Neural progenitor cell (in vitro differentiated cells): Measurements from ENCODE around the gene DCAF4L1. TPM values are rescaled to one million over a fixed set of nuclear protein-coding genes. Genes with fewer than 3 reads are reported as not detected.

Experiments used
- DNase-seq: peaks from one replicate; pipeline ENCODE4 v3.0.0-alpha.2; 2016; ENCODE audit warnings: low spot score
- H2AFZ ChIP-seq: fragments of 200-600 bp; sonication (generic); replicated peaks from 2 replicates; pipeline ENCODE4 v1.6.1; 2016; ENCODE audit warnings: antibody characterized with exemption
- H3F3A ChIP-seq: fragments of 200-600 bp; sonication (generic); 2 replicates; pipeline ENCODE4 v1.6.1; 2016; ENCODE audit warnings: antibody characterized with exemption, low read depth
- H3K27ac ChIP-seq: fragments of 200-600 bp; sonication (generic); 2 replicates; pipeline ENCODE4 v1.5.1; 2016; ENCODE audit warnings: mild to moderate bottlenecking
- H3K27me3 ChIP-seq: fragments of 200-600 bp; sonication (generic); 2 replicates; pipeline ENCODE4 v1.6.1; 2016; ENCODE audit warnings: mild to moderate bottlenecking, moderate library complexity
- H3K36me3 ChIP-seq: fragments of 200-600 bp; sonication (generic); 2 replicates; pipeline ENCODE4 v1.5.1; 2016
- H3K4me1 ChIP-seq: fragments of 200-600 bp; sonication (generic); 2 replicates; pipeline ENCODE4 v1.6.1; 2016; ENCODE audit warnings: mixed run types
- H3K4me2 ChIP-seq: fragments of 200-600 bp; sonication (generic); 2 replicates; pipeline ENCODE4 v1.6.1; 2016
- H3K4me3 ChIP-seq: fragments of 200-600 bp; sonication (generic); 2 replicates; pipeline ENCODE4 v1.5.1; 2016
- H3K79me2 ChIP-seq: fragments of 200-600 bp; sonication (generic); 2 replicates; pipeline ENCODE4 v1.6.1; 2016; ENCODE audit warnings: low read depth
- H3K9ac ChIP-seq: fragments of 200-600 bp; sonication (generic); 2 replicates; pipeline ENCODE4 v1.6.1; 2016
- H3K9me3 ChIP-seq: fragments of 200-600 bp; sonication (generic); 2 replicates; pipeline ENCODE4 v1.5.1; 2016; ENCODE audit warnings: low read depth
- H4K20me1 ChIP-seq: fragments of 200-600 bp; sonication (generic); 2 replicates; pipeline ENCODE4 v1.6.1; 2016; ENCODE audit warnings: low read depth
- H3K27ac Mint-ChIP-seq: 3 replicates; pipeline ENCODE4 v1.8.0; 2021; ENCODE audit warnings: mixed read lengths
- H3K27me3 Mint-ChIP-seq: 2 replicates; pipeline ENCODE4 v1.8.0; 2022; ENCODE audit warnings: low read depth, mild to moderate bottlenecking, inconsistent platforms, moderate library complexity, mixed read lengths; ENCODE audit not compliant: insufficient read depth
- H3K36me3 Mint-ChIP-seq: 3 replicates; pipeline ENCODE4 v1.8.0; 2021; ENCODE audit warnings: mixed read lengths
- H3K4me1 Mint-ChIP-seq: 3 replicates; pipeline ENCODE4 v1.8.0; 2021; ENCODE audit warnings: mixed read lengths
- H3K4me3 Mint-ChIP-seq: 3 replicates; pipeline ENCODE4 v1.8.0; 2021; ENCODE audit warnings: mild to moderate bottlenecking, moderate library complexity, mixed read lengths
- H3K9me3 Mint-ChIP-seq: 3 replicates; pipeline ENCODE4 v1.8.0; 2020; ENCODE audit warnings: mixed read lengths
- EZH2 ChIP-seq: fragments of 200-600 bp; sonication (generic); IDR thresholded peaks from 2 replicates; pipeline ENCODE4 v1.6.1; 2017; ENCODE audit warnings: antibody characterized with exemption, mild to moderate bottlenecking, moderate library complexity
- EZH2phosphoT487 ChIP-seq: fragments of 200-600 bp; sonication (generic); IDR thresholded peaks from 2 replicates; pipeline ENCODE4 v1.6.1; 2017; ENCODE audit warnings: antibody characterized with exemption
- total RNA-seq: library from RNA; depleted of rRNA; stranded (reverse); fragments of >200 nt; gene quantifications from 2 replicates; pipeline ENCODE4 v1.2.3, GENCODE V29; 2015; ENCODE audit warnings: low replicate concordance
- TF ChIP-seq, protein P1 (sequence below): fragments of 200-600 bp; sonication (generic); IDR thresholded peaks from 2 replicates; pipeline ENCODE4 v1.5.1; 2017; ENCODE audit warnings: antibody characterized with exemption, mild to moderate bottlenecking

DCAF4L1 gene
- total RNA-seq, 1 donor from 2014 or later = 0.17 TPM

DNA sequence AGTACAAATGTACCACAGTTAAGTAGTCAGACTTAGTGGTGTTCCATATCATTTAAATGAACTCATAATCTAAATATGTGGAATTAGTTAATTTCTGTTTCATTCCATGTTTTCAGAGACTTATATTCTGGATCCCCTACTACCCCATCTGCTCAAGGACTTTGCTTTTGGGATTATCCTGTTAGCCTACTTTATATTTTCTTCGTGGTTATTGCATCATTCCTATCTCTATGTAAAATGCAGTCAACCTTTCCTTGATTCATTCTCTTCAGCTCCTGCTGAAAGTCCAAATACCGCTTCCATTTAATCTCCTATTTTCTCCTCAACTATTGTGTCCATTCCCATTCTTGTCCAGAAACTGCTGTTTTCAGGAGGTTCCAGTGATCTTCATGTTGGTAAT is 33.9 kb downstream of the DCAF4L1 start:
- no peaks in the 10 kb centered on the region for H3K36me3 ChIP-seq
- no peak overlapping the region for H3K4me2 ChIP-seq
- H3K9ac ChIP-seq = no peak overlapping the region
- Mint-ChIP-seq H3K4me1 (no peaks in the 10 kb centered on the region), H3K27me3 (no peaks in the 10 kb centered on the region), H3K4me3 (no peak overlapping the region), H3K27ac (no peak overlapping the region), H3K36me3 (peaks cover 10% of the 10 kb centered on the region), H3K9me3 (no peaks in the 10 kb centered on the region)
- H3K4me3 ChIP-seq = no peak overlapping the region
- TF ChIP-seq EZH2phosphoT487 (no peak), EZH2 (no peak)
- TF ChIP-seq, protein P1, sequence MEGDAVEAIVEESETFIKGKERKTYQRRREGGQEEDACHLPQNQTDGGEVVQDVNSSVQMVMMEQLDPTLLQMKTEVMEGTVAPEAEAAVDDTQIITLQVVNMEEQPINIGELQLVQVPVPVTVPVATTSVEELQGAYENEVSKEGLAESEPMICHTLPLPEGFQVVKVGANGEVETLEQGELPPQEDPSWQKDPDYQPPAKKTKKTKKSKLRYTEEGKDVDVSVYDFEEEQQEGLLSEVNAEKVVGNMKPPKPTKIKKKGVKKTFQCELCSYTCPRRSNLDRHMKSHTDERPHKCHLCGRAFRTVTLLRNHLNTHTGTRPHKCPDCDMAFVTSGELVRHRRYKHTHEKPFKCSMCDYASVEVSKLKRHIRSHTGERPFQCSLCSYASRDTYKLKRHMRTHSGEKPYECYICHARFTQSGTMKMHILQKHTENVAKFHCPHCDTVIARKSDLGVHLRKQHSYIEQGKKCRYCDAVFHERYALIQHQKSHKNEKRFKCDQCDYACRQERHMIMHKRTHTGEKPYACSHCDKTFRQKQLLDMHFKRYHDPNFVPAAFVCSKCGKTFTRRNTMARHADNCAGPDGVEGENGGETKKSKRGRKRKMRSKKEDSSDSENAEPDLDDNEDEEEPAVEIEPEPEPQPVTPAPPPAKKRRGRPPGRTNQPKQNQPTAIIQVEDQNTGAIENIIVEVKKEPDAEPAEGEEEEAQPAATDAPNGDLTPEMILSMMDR = no peak
- no peaks in the 10 kb centered on the region for H3K9me3 ChIP-seq
- peaks cover 13% of the 10 kb centered on the region for H3K79me2 ChIP-seq
- peaks cover 12% of the 10 kb centered on the region for H4K20me1 ChIP-seq
- H3K27me3 ChIP-seq = no peaks in the 10 kb centered on the region
- no peak overlapping the region for H3K27ac ChIP-seq
- H3F3A ChIP-seq = peaks cover 5% of the 10 kb centered on the region
- no peak overlapping the region for H2AFZ ChIP-seq
- no peak for DNase-seq
- no peaks in the 10 kb centered on the region for H3K4me1 ChIP-seq

DNA sequence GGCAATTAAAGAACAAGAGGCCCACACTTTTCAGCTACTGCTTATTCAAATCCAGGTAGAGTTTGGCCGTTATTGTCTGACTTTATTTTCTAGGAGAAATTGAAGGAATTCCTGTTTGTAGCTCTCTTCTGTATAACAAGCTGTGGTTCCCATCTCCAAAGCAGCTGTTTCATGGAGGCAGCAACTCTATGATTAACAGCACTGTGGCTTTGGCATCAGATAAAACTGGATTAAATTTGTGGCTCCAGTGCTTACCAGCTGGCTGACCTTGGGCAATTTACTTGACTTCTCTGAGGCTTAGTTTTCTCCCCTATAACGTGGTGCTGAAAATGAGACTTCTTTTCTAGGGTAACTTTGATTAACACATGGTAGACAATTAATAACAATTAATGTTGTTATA is 36.9 kb downstream of the DCAF4L1 start:
- Mint-ChIP-seq H3K36me3 (peaks cover 18% of the 10 kb centered on the region), H3K4me1 (no peaks in the 10 kb centered on the region), H3K4me3 (no peak overlapping the region), H3K27me3 (no peaks in the 10 kb centered on the region), H3K27ac (no peak overlapping the region), H3K9me3 (no peaks in the 10 kb centered on the region)
- H3K4me2 ChIP-seq = no peak overlapping the region
- H3F3A ChIP-seq = peaks cover 5% of the 10 kb centered on the region
- peaks cover 11% of the 10 kb centered on the region for H3K36me3 ChIP-seq
- H3K27me3 ChIP-seq = no peaks in the 10 kb centered on the region
- no peak overlapping the region for H2AFZ ChIP-seq
- H3K27ac ChIP-seq = no peak overlapping the region
- H3K4me3 ChIP-seq = no peak overlapping the region
- no peak for DNase-seq
- H3K9ac ChIP-seq = no peak overlapping the region
- H3K9me3 ChIP-seq = no peaks in the 10 kb centered on the region
- H4K20me1 ChIP-seq = peaks cover 9% of the 10 kb centered on the region
- TF ChIP-seq, protein P1 = no peak
- TF ChIP-seq EZH2 (no peak), EZH2phosphoT487 (no peak)
- H3K4me1 ChIP-seq = no peaks in the 10 kb centered on the region
- peaks cover 4% of the 10 kb centered on the region for H3K79me2 ChIP-seq

Other genes starting within 250 kb of the DCAF4L1 start
- gene PHOX2B, start 233.0 kb upstream of the DCAF4L1 start, total RNA-seq = not detected in 2 replicates
- gene TMEM33, start 46.3 kb upstream of the DCAF4L1 start, total RNA-seq = 57.4 and 71.9 TPM in 2 replicates
- 83.9 and 113 TPM in 2 replicates for gene SLC30A9, start 8.8 kb downstream of the DCAF4L1 start, total RNA-seq
- 9.6 and 9.7 TPM in 2 replicates for gene BEND4, start 170.9 kb downstream of the DCAF4L1 start, total RNA-seq